Activated T-helper 2 cell treated with anti-CD3 and anti-CD28 coated beads, Interferon-gamma antibody, Interleukin-2, Interleukin-4, amounts not matched to agents 10 μg/mL and 5 μg/mL and 100 μg/mL, durations not matched to agents 14 hours and 24 hours and 36 hours (primary cell): ENCODE results near the gene MOBP. TPM values are rescaled to one million over a fixed set of nuclear protein-coding genes. Genes with fewer than 3 reads are reported as not detected.

ENCODE experiments used
- DNase-seq: peaks from one replicate; pipeline ENCODE4 v3.0.0; 2021; ENCODE audit warnings: low spot score
- H3K27ac Mint-ChIP-seq: one replicate; pipeline ENCODE4 v1.8.0; 2021; ENCODE audit warnings: mixed read lengths
- H3K27me3 Mint-ChIP-seq: one replicate; pipeline ENCODE4 v1.8.0; 2021; ENCODE audit warnings: low read depth, mixed read lengths
- H3K36me3 Mint-ChIP-seq: one replicate; pipeline ENCODE4 v1.8.0; 2021; ENCODE audit warnings: low read depth, mixed read lengths
- H3K4me1 Mint-ChIP-seq: one replicate; pipeline ENCODE4 v1.8.0; 2021; ENCODE audit warnings: low read depth, mixed read lengths
- H3K4me3 Mint-ChIP-seq: one replicate; pipeline ENCODE4 v1.8.0; 2021; ENCODE audit warnings: low read depth, mild to moderate bottlenecking, moderate library complexity, mixed read lengths
- H3K9me3 Mint-ChIP-seq: one replicate; pipeline ENCODE4 v1.8.0; 2021; ENCODE audit warnings: mixed read lengths
- intact Hi-C: fragments of 100-400 bp; cut with micrococcal nuclease; formaldehyde crosslinking; loops from one replicate; pipeline ENCODE4 v1.15.1; 2023
- total RNA-seq: library from RNA; stranded (reverse); gene quantifications from 2 replicates; pipeline ENCODE4 v1.2.3, GENCODE V29; 2022

MOBP gene
- total RNA-seq, 1 donor from 2014 or later: not detected

GRCh38 chr3:39479701-39480414 is 12.4 kb downstream of the MOBP start:
- no peak for DNase-seq
- Mint-ChIP-seq H3K4me3 (no peak overlapping the region), H3K27ac (no peak overlapping the region), H3K9me3 (no peaks in the 10 kb centered on the region), H3K36me3 (no peaks in the 10 kb centered on the region), H3K4me1 (no peaks in the 10 kb centered on the region), H3K27me3 (peaks cover 3% of the 10 kb centered on the region)
- intact Hi-C loops: no loop called here

DNA sequence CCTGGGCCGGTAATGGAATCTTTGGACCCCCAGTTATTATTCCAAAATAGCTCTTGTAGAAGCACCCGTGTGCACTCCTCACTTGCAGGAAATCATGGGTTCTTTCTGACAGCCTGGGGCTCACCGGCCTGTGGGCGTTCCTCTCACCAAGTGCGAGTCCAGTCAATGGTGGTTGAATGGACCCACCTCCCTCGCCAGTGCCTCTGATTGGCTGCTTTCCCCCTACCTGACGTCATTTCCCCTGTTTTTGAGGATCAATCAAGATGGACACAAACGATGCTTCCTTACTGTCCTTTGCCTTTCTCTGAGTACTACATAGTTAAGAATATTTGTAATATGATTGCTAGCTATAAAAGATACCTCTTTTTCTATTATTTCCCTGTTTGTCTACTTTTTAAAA is 18.1 kb downstream of the MOBP start:
- Mint-ChIP-seq H3K4me3 (no peak overlapping the region), H3K9me3 (no peaks in the 10 kb centered on the region), H3K27me3 (peaks cover 10% of the 10 kb centered on the region), H3K27ac (no peak overlapping the region), H3K4me1 (no peaks in the 10 kb centered on the region), H3K36me3 (no peaks in the 10 kb centered on the region)
- no peak for DNase-seq
- intact Hi-C loops: no loop called here

- Mint-ChIP-seq H3K27me3 (peaks cover 22% of the 10 kb centered on the region), H3K9me3 (no peaks in the 10 kb centered on the region), H3K27ac (no peak overlapping the region), H3K4me1 (peaks cover 2% of the 10 kb centered on the region), H3K36me3 (no peaks in the 10 kb centered on the region), H3K4me3 (no peak overlapping the region)
- DNase-seq: no peak
- intact Hi-C loops: no loop called here
Measured at GRCh38 chr3:39491014-39491413, 23.5 kb downstream of the MOBP start.

- peaks cover 22% of the 10 kb centered on the region for H3K27me3 Mint-ChIP-seq
- H3K36me3 Mint-ChIP-seq: no peaks in the 10 kb centered on the region
- H3K4me3 Mint-ChIP-seq: no peak overlapping the region
- DNase-seq: no peak
- H3K4me1 Mint-ChIP-seq: peaks cover 2% of the 10 kb centered on the region
- no peak overlapping the region for H3K27ac Mint-ChIP-seq
- intact Hi-C loops: no loop called here
- H3K9me3 Mint-ChIP-seq: no peaks in the 10 kb centered on the region
Measured at GRCh38 chr3:39491733-39492350, 24.4 kb downstream of the MOBP start.

GRCh38 chr3:39494781-39495180 is 27.3 kb downstream of the MOBP start:
- peaks cover 20% of the 10 kb centered on the region for H3K27me3 Mint-ChIP-seq

GRCh38 chr3:39497753-39498152 is 30.3 kb downstream of the MOBP start:
- Mint-ChIP-seq H3K4me3 (no peak overlapping the region), H3K27me3 (peaks cover 36% of the 10 kb centered on the region), H3K27ac (no peak overlapping the region), H3K9me3 (no peaks in the 10 kb centered on the region), H3K36me3 (no peaks in the 10 kb centered on the region), H3K4me1 (peaks cover 4% of the 10 kb centered on the region)
- DNase-seq: no peak
- intact Hi-C loops: loop anchor here (2.0 kb wide), 1 partner anchor 49 kb away; no protein-coding TSS in a partner anchor

More at GRCh38 chr3:39494781-39495180, 27.3 kb downstream of the MOBP start:
- Mint-ChIP-seq H3K9me3 (no peaks in the 10 kb centered on the region), H3K4me3 (no peak overlapping the region), H3K4me1 (peaks cover 5% of the 10 kb centered on the region), H3K36me3 (no peaks in the 10 kb centered on the region), H3K27ac (no peak overlapping the region)
- no peak for DNase-seq
- intact Hi-C loops: no loop called here

- Mint-ChIP-seq H3K9me3 (no peaks in the 10 kb centered on the region), H3K4me1 (peaks cover 4% of the 10 kb centered on the region), H3K4me3 (no peak overlapping the region), H3K36me3 (no peaks in the 10 kb centered on the region), H3K27ac (no peak overlapping the region), H3K27me3 (peaks cover 38% of the 10 kb centered on the region)
- no peak for DNase-seq
- intact Hi-C loops: loop anchor here (2.0 kb wide), 1 partner anchor 51 kb away; no protein-coding TSS in a partner anchor
Measured at GRCh38 chr3:39499651-39500273, 32.3 kb downstream of the MOBP start.

- intact Hi-C loops: no loop called here
- Mint-ChIP-seq H3K4me3 (no peak overlapping the region), H3K27me3 (peaks cover 41% of the 10 kb centered on the region), H3K27ac (no peak overlapping the region), H3K4me1 (peaks cover 4% of the 10 kb centered on the region), H3K9me3 (no peaks in the 10 kb centered on the region), H3K36me3 (no peaks in the 10 kb centered on the region)
- no peak for DNase-seq
Measured at GRCh38 chr3:39501059-39501458, 33.6 kb downstream of the MOBP start.

DNA sequence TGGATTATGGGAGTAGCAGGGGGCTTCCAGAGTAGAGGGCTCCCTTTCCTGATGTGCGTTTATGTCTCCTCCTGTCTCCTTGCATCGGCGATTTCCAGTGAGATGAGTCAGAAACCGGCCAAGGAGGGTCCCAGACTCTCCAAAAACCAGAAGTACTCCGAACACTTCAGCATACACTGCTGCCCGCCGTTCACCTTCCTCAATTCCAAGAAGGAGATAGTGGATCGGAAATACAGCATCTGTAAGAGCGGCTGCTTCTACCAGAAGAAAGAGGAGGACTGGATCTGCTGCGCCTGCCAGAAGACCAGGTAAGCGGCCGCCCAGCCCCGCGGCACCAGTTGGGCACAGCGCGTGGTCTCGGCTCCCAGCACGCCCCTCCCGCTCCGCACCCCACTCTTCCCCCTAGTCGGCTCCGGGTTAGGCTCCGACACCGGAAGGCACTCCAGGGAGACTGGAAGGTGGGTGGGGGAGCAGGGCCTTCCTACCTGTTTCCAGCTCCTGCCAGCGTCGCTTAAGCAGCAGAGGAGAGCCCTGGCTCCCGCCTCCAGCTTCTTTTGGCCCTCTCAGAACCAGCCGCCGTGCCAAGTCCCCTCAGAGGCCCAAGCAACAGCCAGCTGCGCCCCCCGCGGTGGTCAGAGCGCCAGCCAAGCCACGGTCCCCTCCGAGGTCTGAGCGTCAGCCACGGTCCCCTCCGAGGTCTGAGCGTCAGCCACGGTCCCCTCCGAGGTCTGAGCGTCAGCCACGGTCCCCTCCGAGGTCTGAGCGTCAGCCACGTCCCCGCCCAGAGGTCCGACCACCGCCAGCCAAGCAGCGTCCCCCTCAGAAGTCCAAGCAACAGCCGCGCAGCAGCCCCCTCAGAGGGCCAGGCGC is 34.7 kb downstream of the MOBP start:
- H3K27me3 Mint-ChIP-seq: peaks cover 41% of the 10 kb centered on the region
- intact Hi-C loops: no loop called here
- peaks cover 4% of the 10 kb centered on the region for H3K4me1 Mint-ChIP-seq
- DNase-seq: no peak
- no peaks in the 10 kb centered on the region for H3K9me3 Mint-ChIP-seq
- no peak overlapping the region for H3K27ac Mint-ChIP-seq
- H3K4me3 Mint-ChIP-seq: no peak overlapping the region
- no peaks in the 10 kb centered on the region for H3K36me3 Mint-ChIP-seq

- no peaks in the 10 kb centered on the region for H3K36me3 Mint-ChIP-seq
- H3K4me3 Mint-ChIP-seq: no peak overlapping the region
- intact Hi-C loops: no loop called here
- DNase-seq: no peak
- H3K4me1 Mint-ChIP-seq: peaks cover 4% of the 10 kb centered on the region
- peaks cover 41% of the 10 kb centered on the region for H3K27me3 Mint-ChIP-seq
- H3K27ac Mint-ChIP-seq: no peak overlapping the region
- H3K9me3 Mint-ChIP-seq: no peaks in the 10 kb centered on the region
Measured at GRCh38 chr3:39502838-39503145, 35.3 kb downstream of the MOBP start.

DNA sequence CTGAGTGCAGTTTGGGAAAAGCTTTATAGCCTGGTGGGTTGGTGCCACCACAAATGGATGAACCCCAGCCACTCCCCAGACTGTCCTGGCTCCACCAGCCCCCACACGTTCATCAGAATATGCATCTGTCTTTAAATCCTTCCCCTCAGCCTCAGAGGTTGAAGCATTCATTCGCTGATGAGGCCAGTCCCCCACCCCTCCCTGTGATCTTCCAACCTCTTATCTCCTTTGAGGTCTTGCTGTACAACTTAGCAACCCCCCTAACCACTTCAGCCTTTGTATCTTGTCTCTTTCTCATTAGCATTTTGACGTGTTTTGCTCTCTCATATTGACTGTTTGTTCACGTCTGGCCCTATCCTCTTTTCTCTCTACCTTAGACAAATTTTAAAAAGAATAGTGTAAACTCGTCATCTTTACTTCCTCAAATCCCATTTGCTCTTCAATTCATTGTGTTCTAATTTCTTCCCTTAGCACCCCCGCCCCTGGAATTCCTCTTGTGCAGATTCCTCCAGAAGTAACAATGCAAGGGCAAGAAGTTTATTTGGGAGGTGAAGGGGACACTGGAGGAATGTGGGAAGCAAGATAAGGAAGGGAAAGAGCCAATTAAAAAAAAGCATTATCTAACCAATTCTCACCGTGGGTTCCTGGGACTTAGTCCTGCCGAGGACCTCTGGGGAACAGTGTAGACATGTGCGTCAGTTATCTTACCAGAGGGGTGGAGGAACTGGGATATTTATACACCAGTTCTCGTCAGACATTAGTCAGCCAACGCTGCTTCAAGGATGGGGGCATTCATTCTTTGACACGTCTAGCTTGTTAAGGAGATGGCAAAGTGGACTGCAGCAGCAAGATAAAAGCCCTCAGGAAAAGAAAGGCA is 38.6 kb downstream of the MOBP start:
- no peaks in the 10 kb centered on the region for H3K4me1 Mint-ChIP-seq
- H3K9me3 Mint-ChIP-seq: no peaks in the 10 kb centered on the region
- intact Hi-C loops: no loop called here
- peaks cover 27% of the 10 kb centered on the region for H3K27me3 Mint-ChIP-seq
- no peak overlapping the region for H3K4me3 Mint-ChIP-seq
- H3K36me3 Mint-ChIP-seq: no peaks in the 10 kb centered on the region
- no peak for DNase-seq
- no peak overlapping the region for H3K27ac Mint-ChIP-seq

GRCh38 chr3:39506863-39507262 is 39.4 kb downstream of the MOBP start:
- no peak for DNase-seq
- no peaks in the 10 kb centered on the region for H3K9me3 Mint-ChIP-seq
- no peaks in the 10 kb centered on the region for H3K36me3 Mint-ChIP-seq
- no peaks in the 10 kb centered on the region for H3K4me1 Mint-ChIP-seq
- no peak overlapping the region for H3K4me3 Mint-ChIP-seq
- intact Hi-C loops: no loop called here
- H3K27ac Mint-ChIP-seq: no peak overlapping the region
- peaks cover 24% of the 10 kb centered on the region for H3K27me3 Mint-ChIP-seq
